Activated naive CD8-positive, alpha-beta T cell treated with anti-CD3 and anti-CD28 coated beads, Interleukin-2, amount 50 U/mL, for 24 hours (primary cell): ENCODE measurements around the gene ZDHHC14.

ENCODE experiments used
- ATAC-seq: fragments of 150-1000 bp; cut with Tn5 transposase; one replicate; pipeline ENCODE4 v1.10.0; 2021
- DNase-seq: peaks from one replicate; pipeline ENCODE4 v3.0.0; 2021
- H3K27ac Mint-ChIP-seq: one replicate; pipeline ENCODE4 v1.8.0; 2021; ENCODE audit warnings: mild to moderate bottlenecking, mixed read lengths
- H3K27me3 Mint-ChIP-seq: one replicate; pipeline ENCODE4 v1.8.0; 2021; ENCODE audit warnings: mixed read lengths
- H3K36me3 Mint-ChIP-seq: one replicate; pipeline ENCODE4 v1.8.0; 2021; ENCODE audit warnings: low read depth, mixed read lengths
- H3K4me1 Mint-ChIP-seq: one replicate; pipeline ENCODE4 v1.8.0; 2021; ENCODE audit warnings: mixed read lengths
- H3K4me3 Mint-ChIP-seq: one replicate; pipeline ENCODE4 v1.8.0; 2021; ENCODE audit warnings: mild to moderate bottlenecking, moderate library complexity, mixed read lengths
- H3K9me3 Mint-ChIP-seq: one replicate; pipeline ENCODE4 v1.8.0; 2021; ENCODE audit warnings: mixed read lengths

Gene ZDHHC14

DNA sequence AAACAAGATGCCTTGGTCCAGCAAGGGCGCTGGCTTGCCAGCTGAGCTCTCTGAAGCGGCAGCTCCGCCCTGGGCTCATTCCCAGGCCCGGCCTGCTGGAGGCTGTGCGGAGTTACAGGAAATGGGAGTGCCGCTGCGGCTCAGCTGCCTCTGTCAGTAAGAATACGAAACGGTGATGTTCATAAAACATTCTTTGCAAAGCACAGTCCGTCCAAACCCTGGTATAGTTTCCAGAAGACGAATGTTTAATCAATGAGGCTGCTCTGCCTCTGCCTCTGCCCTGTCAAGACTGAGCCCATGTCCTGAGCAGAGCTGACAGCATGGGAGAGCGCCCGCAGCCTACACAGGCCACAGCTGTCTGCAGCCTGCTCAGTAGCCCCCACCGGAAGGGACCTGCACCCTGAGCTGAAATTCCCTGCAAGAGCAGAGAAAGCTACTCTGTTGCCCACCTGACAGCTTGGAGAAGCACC lies 288.8 kb downstream of the ZDHHC14 start:
- no peak overlapping the region for H3K27ac Mint-ChIP-seq
- H3K4me3 Mint-ChIP-seq: no peak overlapping the region
- H3K9me3 Mint-ChIP-seq: no peaks in the 10 kb centered on the region
- H3K27me3 Mint-ChIP-seq: peaks cover 2% of the 10 kb centered on the region
- DNase-seq: no peak
- no peaks in the 10 kb centered on the region for H3K36me3 Mint-ChIP-seq
- peaks cover 26% of the 10 kb centered on the region for H3K4me1 Mint-ChIP-seq
- no peak for ATAC-seq

DNA sequence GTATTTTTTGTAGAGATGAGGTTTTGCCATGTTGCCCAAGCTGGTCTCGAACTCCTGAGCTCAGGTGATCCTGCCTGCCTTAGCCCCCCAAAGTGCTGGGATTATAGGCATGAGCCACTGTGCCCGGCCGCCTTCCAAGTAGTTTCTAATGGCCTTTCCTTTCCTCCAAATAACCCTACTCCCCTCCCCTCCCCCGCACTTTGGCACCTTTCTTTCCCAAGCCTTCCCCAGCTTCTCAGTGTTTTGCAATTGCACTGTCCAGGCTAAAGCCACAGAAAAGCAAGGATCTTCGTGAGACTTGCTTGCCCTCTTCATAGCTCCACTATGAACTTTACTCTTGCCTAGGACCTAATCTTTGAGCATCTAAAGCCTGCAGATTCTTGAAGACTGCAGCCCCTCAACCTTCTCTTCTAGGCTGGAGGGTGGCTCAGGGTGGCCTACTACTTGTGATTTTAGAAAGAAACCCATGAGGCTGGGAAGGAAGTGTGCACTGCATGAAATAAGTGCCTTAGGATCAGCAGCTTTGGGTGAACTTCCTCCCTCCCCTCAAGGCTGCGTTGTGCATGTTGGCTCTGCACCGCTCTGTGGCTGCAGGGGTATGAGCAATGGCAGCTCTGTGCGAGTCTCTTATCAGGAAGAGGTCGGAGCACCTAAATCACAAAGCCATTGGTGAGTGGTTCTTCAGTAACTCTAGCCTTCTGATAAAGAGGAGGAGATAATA lies 289.6 kb downstream of the ZDHHC14 start:
- Mint-ChIP-seq H3K9me3 (no peaks in the 10 kb centered on the region), H3K4me1 (peaks cover 26% of the 10 kb centered on the region), H3K4me3 (no peak overlapping the region), H3K36me3 (no peaks in the 10 kb centered on the region), H3K27ac (no peak overlapping the region), H3K27me3 (peaks cover 2% of the 10 kb centered on the region)
- no peak for ATAC-seq
- no peak for DNase-seq

DNA sequence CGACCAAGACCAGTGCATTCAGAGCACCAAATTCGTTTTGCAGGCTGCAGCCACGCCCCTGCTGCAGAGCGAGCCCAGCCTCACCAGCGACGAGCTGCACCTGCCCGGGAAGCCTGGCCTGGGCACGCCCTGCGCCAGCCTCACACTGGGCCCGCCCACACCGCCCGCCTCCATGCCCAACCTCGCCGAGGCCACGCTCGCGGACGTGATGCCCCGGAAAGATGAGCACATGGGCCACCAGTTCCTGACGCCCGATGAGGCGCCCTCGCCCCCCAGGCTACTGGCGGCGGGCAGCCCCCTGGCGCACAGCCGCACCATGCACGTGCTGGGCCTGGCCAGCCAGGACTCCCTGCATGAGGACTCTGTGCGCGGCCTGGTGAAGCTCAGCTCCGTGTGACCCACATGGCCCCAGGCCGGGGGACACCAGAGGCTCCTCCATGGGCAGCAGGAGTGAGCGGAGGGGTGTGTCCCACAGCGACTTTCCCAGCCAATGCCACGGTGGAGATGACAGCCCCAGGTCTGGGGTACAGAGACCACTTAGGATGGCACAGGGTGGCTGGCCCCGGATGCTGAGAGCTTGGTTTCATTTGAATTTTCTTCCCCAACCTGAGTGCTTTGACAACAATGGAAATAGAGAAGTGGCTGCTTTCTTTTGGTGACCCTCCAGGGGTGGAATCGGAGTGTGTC lies 291.9 kb downstream of the ZDHHC14 start:
- H3K27ac Mint-ChIP-seq: no peak overlapping the region
- H3K36me3 Mint-ChIP-seq: peaks cover 2% of the 10 kb centered on the region
- no peak for ATAC-seq
- DNase-seq: no peak
- no peaks in the 10 kb centered on the region for H3K27me3 Mint-ChIP-seq
- H3K4me3 Mint-ChIP-seq: no peak overlapping the region
- H3K4me1 Mint-ChIP-seq: peaks cover 16% of the 10 kb centered on the region
- no peaks in the 10 kb centered on the region for H3K9me3 Mint-ChIP-seq

DNA sequence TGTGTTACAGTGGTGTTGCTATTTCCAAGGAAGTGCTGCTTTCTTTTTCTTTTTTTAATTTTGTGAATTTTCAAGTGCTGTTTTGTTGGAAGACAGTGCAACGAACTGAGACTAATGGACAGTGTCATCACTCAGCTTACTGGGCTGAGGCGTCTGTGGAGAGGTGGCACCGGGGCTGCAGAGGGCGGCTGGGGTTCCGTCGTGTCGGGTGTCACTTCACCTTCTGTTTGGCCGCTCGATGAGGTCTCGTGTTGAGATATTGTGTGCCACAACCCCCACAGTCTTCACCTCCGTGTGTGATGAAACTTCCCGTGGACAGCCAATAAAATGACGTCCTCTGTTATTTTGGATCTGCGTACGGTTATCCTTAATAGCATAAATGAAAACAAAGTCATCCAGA lies 292.6 kb downstream of the ZDHHC14 start:
- H3K27ac Mint-ChIP-seq: no peak overlapping the region
- ATAC-seq (no peak), DNase-seq (no peak)
- H3K27me3 Mint-ChIP-seq: no peaks in the 10 kb centered on the region
- peaks cover 2% of the 10 kb centered on the region for H3K36me3 Mint-ChIP-seq
- H3K4me1 Mint-ChIP-seq: peaks cover 15% of the 10 kb centered on the region
- H3K9me3 Mint-ChIP-seq: no peaks in the 10 kb centered on the region
- no peak overlapping the region for H3K4me3 Mint-ChIP-seq

DNA sequence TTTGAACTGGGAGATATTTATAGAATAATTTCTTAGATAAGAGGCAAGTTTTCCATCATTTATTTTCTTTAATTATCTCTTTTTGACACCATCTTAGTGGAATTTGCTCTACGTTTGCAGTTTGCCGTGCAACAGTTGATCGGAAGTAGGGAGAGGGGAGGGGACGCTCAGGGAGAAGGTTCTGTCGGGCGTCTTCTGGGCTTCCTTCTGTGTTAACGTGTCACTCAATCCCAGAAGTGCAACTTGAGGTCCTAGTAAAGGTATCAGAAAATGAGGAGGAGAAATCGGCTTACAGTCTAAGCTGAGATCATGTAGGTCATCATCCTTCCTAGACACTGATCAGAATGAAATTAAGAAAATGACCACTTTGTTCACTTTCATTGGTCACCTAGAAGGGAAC lies 293.1 kb downstream of the ZDHHC14 start:
- no peak overlapping the region for H3K27ac Mint-ChIP-seq
- H3K9me3 Mint-ChIP-seq: no peaks in the 10 kb centered on the region
- peaks cover 15% of the 10 kb centered on the region for H3K4me1 Mint-ChIP-seq

DNA sequence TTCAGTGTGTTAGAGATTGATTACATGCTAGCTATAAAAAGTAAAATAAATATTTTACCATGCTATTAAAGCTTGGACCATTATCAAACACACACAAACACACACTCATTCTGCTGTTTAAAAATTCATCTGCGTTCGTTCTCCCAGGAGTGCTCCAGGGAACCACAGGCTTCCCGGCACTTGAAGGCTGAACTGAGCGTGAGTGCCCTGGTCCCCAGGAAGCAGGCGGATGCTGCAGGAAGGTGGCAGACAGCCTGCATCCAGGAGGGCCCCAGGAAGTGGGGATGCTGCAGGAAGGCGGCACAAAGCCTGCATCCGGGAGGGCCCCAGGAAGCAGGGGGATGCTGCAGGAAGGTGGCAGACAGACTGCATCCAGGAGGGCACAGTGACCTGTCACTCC lies 294.8 kb downstream of the ZDHHC14 start:
- Mint-ChIP-seq H3K27me3 (no peaks in the 10 kb centered on the region), H3K36me3 (peaks cover 2% of the 10 kb centered on the region), H3K4me1 (peaks cover 3% of the 10 kb centered on the region), H3K27ac (no peak overlapping the region), H3K9me3 (no peaks in the 10 kb centered on the region), H3K4me3 (no peak overlapping the region)
- DNase-seq (no peak), ATAC-seq (no peak)

More for the DNA sequence above, 293.1 kb downstream of the ZDHHC14 start:
- peaks cover 2% of the 10 kb centered on the region for H3K36me3 Mint-ChIP-seq
- H3K4me3 Mint-ChIP-seq: no peak overlapping the region
- ATAC-seq (no peak), DNase-seq (no peak)
- no peaks in the 10 kb centered on the region for H3K27me3 Mint-ChIP-seq

DNA sequence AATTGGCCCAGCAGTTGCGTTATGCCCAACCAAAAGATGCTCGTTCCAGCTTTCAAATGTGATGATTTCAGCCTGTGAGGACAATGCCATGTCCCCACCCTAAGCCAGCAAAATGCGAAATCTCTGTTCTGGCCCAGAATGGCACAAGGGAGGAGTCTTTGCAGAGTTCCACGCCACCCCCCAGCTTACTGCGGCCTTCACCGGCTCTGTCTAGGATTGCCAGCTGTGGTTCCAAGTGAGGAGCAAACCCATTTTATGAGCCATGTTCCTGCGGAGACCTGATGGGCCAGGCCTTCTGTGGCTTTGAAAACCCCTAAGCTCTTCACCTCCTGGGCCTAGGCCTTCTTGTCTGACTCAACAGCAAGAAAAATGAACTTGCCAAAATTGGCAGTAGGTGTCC lies 295.3 kb downstream of the ZDHHC14 start:
- Mint-ChIP-seq H3K9me3 (no peaks in the 10 kb centered on the region), H3K4me1 (no peaks in the 10 kb centered on the region), H3K27me3 (no peaks in the 10 kb centered on the region), H3K27ac (no peak overlapping the region), H3K36me3 (peaks cover 2% of the 10 kb centered on the region), H3K4me3 (no peak overlapping the region)
- DNase-seq (no peak), ATAC-seq (no peak)

DNA sequence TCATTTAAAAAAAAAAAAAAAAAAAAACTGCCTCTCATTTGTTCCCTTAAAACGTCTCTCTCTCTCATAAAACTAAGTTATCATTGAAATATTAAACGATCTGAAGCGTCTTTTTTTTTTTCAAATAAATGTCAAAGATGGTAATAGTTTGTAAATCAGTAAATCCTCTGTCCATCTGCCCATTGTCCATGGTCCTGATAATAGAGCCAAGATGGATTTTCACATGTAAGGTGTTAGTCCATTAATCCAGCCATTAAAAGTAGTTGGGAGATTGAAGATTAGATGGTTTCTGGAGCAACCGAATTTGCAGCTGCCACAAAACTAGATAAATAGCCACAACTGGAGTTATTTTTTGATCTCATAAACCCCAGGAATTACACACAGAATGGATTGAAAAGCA lies 296.2 kb downstream of the ZDHHC14 start:
- no peaks in the 10 kb centered on the region for H3K4me1 Mint-ChIP-seq
- no peak overlapping the region for H3K27ac Mint-ChIP-seq
- no peak overlapping the region for H3K4me3 Mint-ChIP-seq
- no peaks in the 10 kb centered on the region for H3K9me3 Mint-ChIP-seq
- H3K27me3 Mint-ChIP-seq: no peaks in the 10 kb centered on the region
- H3K36me3 Mint-ChIP-seq: peaks cover 2% of the 10 kb centered on the region
- DNase-seq (no peak), ATAC-seq (no peak)

DNA sequence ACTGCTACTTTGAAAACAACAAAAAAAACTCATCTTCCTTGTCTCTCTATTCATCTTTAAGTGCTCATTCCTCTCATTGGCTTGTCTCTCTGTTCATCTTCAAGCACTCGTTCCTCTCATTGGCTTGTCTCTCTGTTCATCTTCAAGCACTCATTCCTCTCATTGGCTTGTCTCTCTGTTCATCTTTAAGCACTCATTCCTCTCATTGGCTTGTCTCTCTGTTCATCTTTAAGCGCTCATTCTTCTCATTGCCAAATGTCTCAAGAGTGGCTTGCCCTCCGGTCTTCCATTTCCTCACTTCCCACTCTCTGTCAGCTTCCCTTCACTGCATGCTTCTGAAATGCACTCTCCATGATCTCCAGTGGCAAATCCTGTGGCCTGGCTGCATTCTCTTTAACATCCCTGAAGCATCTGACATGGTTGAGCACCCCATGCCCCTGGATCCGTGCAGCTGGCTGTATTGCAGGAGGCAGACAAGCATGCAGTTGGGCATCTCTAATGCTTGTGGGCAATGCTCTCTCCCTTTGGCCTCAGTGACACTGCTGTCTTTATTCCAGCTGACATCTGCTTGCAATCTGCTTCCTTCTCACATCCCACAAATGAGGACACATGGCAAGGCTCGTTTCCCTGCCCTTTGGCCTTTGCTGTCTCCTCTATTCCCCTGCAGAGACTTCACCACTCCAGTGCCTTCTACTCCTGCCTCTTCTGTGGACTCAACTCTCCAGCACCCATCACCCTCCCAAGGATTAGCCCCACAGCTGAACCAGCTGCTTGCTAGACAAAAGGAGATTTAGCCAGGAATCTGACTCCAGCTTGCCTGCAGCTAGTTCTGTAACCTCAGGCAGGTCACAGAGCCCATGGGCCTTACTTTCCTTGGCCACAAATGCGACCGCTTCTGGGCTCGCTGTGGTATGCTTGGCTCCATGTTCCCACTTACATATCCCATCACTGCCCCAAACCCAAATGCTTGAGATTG lies 298.9 kb downstream of the ZDHHC14 start:
- DNase-seq (no peak), ATAC-seq (no peak)
- Mint-ChIP-seq H3K4me3 (no peak overlapping the region), H3K4me1 (no peaks in the 10 kb centered on the region), H3K36me3 (peaks cover 2% of the 10 kb centered on the region), H3K27ac (no peak overlapping the region), H3K27me3 (no peaks in the 10 kb centered on the region), H3K9me3 (no peaks in the 10 kb centered on the region)

DNA sequence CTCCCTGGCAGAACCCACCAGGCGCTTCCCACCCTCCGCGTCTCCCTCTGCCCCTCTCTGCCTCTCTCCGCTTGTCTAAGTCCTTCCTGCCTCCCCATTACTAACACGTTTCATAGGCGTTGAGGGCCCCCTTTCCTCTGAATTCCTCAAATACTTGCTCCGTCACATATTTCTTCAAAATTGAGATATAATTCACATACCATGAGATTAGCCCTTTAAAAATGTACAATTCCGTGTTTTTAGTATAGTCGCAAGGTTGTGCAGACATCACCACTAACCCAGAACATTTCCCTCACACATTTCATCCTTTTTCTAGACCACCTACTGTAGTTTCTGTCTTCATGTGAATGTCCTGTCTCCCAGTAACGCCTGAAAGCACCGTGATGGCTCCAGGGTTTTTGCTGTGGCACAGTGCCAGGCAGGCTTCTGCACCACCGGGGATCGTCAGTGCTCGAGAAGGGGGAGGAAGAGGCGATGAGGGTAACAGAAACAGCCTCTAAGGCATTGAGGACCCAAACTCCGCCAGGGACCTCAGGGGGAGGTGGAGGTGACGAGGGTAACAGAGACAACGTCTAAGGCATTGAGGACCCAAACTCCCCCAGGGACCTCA lies 300.2 kb downstream of the ZDHHC14 start:
- no peak overlapping the region for H3K27ac Mint-ChIP-seq
- no peaks in the 10 kb centered on the region for H3K9me3 Mint-ChIP-seq
- no peaks in the 10 kb centered on the region for H3K4me1 Mint-ChIP-seq
- H3K36me3 Mint-ChIP-seq: peaks cover 2% of the 10 kb centered on the region
- ATAC-seq: no peak
- no peak for DNase-seq
- no peak overlapping the region for H3K4me3 Mint-ChIP-seq
- no peaks in the 10 kb centered on the region for H3K27me3 Mint-ChIP-seq

DNA sequence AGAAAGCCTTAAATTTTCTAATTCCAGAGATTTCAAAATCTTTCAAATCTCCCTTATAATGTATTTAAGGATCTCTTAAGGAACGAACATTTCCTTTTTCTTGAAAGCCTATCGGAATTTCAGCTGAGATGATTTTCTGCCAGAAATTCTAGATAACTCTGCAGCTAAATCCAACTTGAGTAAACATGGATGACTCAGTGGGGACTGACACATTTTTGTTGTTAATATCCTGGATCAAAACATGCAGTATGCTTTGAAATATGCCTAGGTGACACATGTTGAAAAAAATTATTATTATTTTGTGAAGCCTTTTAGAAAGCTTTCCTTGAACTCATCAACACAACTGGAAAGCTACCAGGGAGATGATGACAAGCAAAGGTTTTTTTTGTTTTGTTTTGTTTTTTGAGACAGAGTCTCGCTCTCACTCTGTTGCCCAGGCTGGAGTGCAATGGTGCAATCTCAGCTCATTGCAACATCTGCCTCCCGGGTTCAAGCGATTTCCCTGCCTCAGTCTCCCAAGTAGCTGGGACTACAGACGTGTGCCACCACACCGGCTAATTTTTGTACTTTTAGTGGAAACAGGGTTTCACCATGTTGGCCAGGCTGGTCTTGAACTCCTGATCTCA lies 302.0 kb downstream of the ZDHHC14 start:
- Mint-ChIP-seq H3K27ac (no peak overlapping the region), H3K4me1 (no peaks in the 10 kb centered on the region)
- ATAC-seq: no peak

DNA sequence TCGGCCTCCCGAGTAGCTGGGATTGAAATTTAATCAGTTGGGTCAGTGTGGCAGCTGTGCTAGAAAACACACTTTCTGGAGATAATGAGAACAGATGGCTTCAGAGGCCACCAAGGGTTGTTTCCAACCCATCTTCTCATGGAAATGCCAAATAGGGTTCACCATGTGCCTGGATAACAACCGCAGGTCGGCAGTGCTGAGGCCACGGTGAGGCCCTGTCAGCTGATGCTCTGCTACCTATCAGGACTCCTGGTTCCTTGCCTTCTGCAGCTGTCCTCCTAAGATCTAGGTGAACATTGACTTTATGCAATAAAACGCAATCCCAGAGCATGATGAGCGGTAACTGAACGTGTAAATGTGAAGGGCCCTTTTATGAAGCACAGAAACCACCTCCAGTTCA lies 302.7 kb downstream of the ZDHHC14 start:
- H3K9me3 Mint-ChIP-seq: no peaks in the 10 kb centered on the region
- DNase-seq (no peak), ATAC-seq (no peak)
- H3K27ac Mint-ChIP-seq: no peak overlapping the region
- H3K36me3 Mint-ChIP-seq: no peaks in the 10 kb centered on the region
- no peaks in the 10 kb centered on the region for H3K4me1 Mint-ChIP-seq
- H3K4me3 Mint-ChIP-seq: no peak overlapping the region
- no peaks in the 10 kb centered on the region for H3K27me3 Mint-ChIP-seq

More for the DNA sequence above, 302.0 kb downstream of the ZDHHC14 start:
- DNase-seq: no peak
- Mint-ChIP-seq H3K36me3 (no peaks in the 10 kb centered on the region), H3K4me3 (no peak overlapping the region), H3K9me3 (no peaks in the 10 kb centered on the region), H3K27me3 (no peaks in the 10 kb centered on the region)

DNA sequence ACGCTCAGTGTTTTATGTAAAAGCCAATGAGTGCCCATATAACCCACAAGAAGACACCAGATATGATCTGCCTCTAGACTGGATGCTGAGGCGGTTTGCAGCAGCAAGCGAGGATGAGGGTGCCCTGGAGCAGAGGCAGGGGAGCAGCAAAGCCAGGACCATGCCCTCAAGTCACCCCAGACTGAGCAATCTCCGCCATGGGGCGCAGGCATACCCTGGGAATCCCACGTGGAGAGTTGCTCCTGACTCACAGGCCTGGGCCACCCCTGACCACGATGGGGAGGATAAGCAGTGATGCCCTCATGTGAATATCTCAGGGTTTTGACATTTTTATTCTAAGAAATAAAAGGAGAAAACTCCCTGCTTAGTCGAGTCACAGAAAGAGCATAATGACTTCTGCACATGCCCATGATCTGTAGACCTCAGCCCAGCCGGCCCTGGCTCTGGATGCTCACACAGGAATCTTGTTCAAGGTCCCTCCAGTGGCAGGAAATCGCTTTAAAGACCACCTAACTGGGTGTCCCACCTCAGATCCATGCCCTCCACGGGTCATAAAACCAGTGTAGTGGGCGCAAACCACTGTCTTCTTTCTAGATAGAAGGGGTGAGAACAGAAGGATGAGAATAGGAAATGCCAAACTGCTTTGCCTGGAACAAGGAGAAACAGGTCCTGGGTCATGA lies 303.8 kb downstream of the ZDHHC14 start:
- Mint-ChIP-seq H3K4me1 (no peaks in the 10 kb centered on the region), H3K4me3 (no peak overlapping the region), H3K9me3 (no peaks in the 10 kb centered on the region), H3K27me3 (no peaks in the 10 kb centered on the region), H3K27ac (no peak overlapping the region), H3K36me3 (no peaks in the 10 kb centered on the region)
- DNase-seq (no peak), ATAC-seq (peak; percentile 20)
